SK-N-SH treated with all-trans-retinoic acid at 6 μM for 48 hours (cell line): ENCODE data around the gene PDZD4.

Experiments used
- ATAC-seq: fragments of 200-7000 bp; cut with Tn5 transposase; 3 replicates; pipeline ENCODE4 v1.9.1; 2020; ENCODE audit warnings: mild to moderate bottlenecking, moderate library complexity
- ARNTL ChIP-seq: fragments of 450-650 bp; formaldehyde crosslinking; IDR thresholded peaks from 2 replicates; pipeline ENCODE4 v1.5.0; 2020; ENCODE audit warnings: low read depth, mild to moderate bottlenecking, moderate library complexity, borderline replicate concordance
- CREB5 ChIP-seq: fragments of 250-450 bp; sonication (Bioruptor Pico); IDR thresholded peaks from 2 replicates; pipeline ENCODE4 v1.5.1; 2020; ENCODE audit warnings: low read depth, mild to moderate bottlenecking, moderate library complexity
- CSDC2 ChIP-seq: fragments of 250-450 bp; sonication (Bioruptor Pico); IDR thresholded peaks from 2 replicates; pipeline ENCODE4 v1.5.0; 2020; ENCODE audit warnings: mild to moderate bottlenecking, moderate library complexity
- CSRNP3 ChIP-seq: fragments of 250-450 bp; sonication (Bioruptor Pico); IDR thresholded peaks from 2 replicates; pipeline ENCODE4 v1.5.1; 2021; ENCODE audit warnings: mild to moderate bottlenecking, moderate library complexity
- GLIS3 ChIP-seq: fragments of 250-450 bp; sonication (Bioruptor Pico); IDR thresholded peaks from 2 replicates; pipeline ENCODE4 v1.5.0; 2020; ENCODE audit warnings: mild to moderate bottlenecking, moderate library complexity
- ISL1 ChIP-seq: fragments of 250-450 bp; sonication (Bioruptor Pico); IDR thresholded peaks from 2 replicates; pipeline ENCODE4 v2.1.2; 2022; ENCODE audit warnings: mild to moderate bottlenecking, moderate library complexity
- PPARA ChIP-seq: fragments of 250-450 bp; sonication (Bioruptor Pico); IDR thresholded peaks from 2 replicates; pipeline ENCODE4 v1.5.0; 2020; ENCODE audit warnings: mild to moderate bottlenecking, borderline replicate concordance
- RARB ChIP-seq: fragments of 250-450 bp; sonication (Bioruptor Pico); IDR thresholded peaks from 2 replicates; pipeline ENCODE4 v1.8.0; 2021; ENCODE audit warnings: mild to moderate bottlenecking, moderate library complexity
- SNAI2 ChIP-seq: fragments of 250-450 bp; sonication (Bioruptor Pico); IDR thresholded peaks from 2 replicates; pipeline ENCODE4 v1.5.0; 2020; ENCODE audit warnings: mild to moderate bottlenecking, moderate library complexity
- TCF4 ChIP-seq: fragments of 250-450 bp; sonication (Bioruptor Pico); IDR thresholded peaks from 2 replicates; pipeline ENCODE4 v1.8.0; 2021; ENCODE audit warnings: mild to moderate bottlenecking, moderate library complexity, borderline replicate concordance
- TOX ChIP-seq: fragments of 250-450 bp; sonication (Bioruptor Pico); IDR thresholded peaks from 2 replicates; pipeline ENCODE4 v1.8.0; 2021; ENCODE audit warnings: mild to moderate bottlenecking, moderate library complexity, borderline replicate concordance
- TSHZ2 ChIP-seq: fragments of 250-450 bp; sonication (Bioruptor Pico); IDR thresholded peaks from 2 replicates; pipeline ENCODE4 v1.5.0; 2020; ENCODE audit warnings: mild to moderate bottlenecking, moderate library complexity
- ZC3H10 ChIP-seq: fragments of 250-450 bp; sonication (Bioruptor Pico); IDR thresholded peaks from 2 replicates; pipeline ENCODE4 v1.5.1; 2021; ENCODE audit warnings: mild to moderate bottlenecking, moderate library complexity
- ZFP3 ChIP-seq: fragments of 250-450 bp; sonication (Bioruptor Pico); IDR thresholded peaks from 2 replicates; pipeline ENCODE4 v1.5.0; 2020; ENCODE audit warnings: mild to moderate bottlenecking, moderate library complexity
- ZFP30 ChIP-seq: fragments of 450-650 bp; formaldehyde crosslinking; IDR thresholded peaks from 2 replicates; pipeline ENCODE4 v1.5.0; 2022; ENCODE audit warnings: mild to moderate bottlenecking, moderate library complexity
- ZNF565 ChIP-seq: fragments of 450-650 bp; formaldehyde crosslinking; conservative IDR thresholded peaks from 2 replicates; pipeline ENCODE4 v1.5.0; 2020; ENCODE audit warnings: low read depth, mild to moderate bottlenecking, moderate library complexity
- ZNF70 ChIP-seq: fragments of 450-650 bp; formaldehyde crosslinking; IDR thresholded peaks from 2 replicates; pipeline ENCODE4 v1.5.0; 2020; ENCODE audit warnings: mild to moderate bottlenecking, moderate library complexity
- TF ChIP-seq, protein P1 (sequence below): fragments of 250-450 bp; sonication (Bioruptor Pico); IDR thresholded peaks from 2 replicates; pipeline ENCODE4 v1.8.0; 2021; ENCODE audit warnings: low read depth, mild to moderate bottlenecking, moderate library complexity, borderline replicate concordance
- TF ChIP-seq, protein P2 (sequence below): fragments of 250-450 bp; sonication (Bioruptor Pico); IDR thresholded peaks from 2 replicates; pipeline ENCODE4 v1.8.0; 2020; ENCODE audit warnings: mild to moderate bottlenecking, moderate library complexity, borderline replicate concordance

Gene PDZD4

DNA sequence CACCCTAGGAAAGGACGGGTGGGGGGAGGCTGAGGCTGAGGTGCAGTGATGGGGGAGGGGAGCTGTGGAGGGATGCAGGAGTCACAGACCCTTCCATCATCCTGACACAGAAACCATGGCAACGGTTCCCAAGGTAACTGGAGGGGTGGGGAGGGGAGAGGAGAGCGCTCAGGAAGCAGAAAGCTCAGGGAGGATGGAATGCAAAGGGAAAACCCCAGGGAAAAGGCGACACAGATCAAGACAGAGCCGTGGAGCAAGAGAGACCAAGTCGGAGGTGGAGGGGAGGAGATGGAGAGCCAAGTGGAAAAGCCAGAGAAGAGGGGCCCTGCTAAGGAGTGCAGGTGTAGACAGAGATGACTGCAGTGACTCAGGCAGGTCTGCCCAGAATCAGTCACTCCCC lies 41.1 kb upstream of the PDZD4 start:
- ATAC-seq = no peak
- no peak for TF ChIP-seq TCF4
- TF ChIP-seq ARNTL (CRISPR knock-in tag) = no peak
- TF ChIP-seq ZNF70 = no peak
- no peak for TF ChIP-seq CREB5 (CRISPR knock-in tag)
- TF ChIP-seq, protein P1, sequence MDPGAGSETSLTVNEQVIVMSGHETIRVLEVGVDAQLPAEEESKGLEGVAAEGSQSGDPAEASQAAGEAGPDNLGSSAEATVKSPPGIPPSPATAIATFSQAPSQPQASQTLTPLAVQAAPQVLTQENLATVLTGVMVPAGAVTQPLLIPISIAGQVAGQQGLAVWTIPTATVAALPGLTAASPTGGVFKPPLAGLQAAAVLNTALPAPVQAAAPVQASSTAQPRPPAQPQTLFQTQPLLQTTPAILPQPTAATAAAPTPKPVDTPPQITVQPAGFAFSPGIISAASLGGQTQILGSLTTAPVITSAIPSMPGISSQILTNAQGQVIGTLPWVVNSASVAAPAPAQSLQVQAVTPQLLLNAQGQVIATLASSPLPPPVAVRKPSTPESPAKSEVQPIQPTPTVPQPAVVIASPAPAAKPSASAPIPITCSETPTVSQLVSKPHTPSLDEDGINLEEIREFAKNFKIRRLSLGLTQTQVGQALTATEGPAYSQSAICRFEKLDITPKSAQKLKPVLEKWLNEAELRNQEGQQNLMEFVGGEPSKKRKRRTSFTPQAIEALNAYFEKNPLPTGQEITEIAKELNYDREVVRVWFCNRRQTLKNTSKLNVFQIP (CRISPR knock-in tag) = no peak
- no peak for TF ChIP-seq ZFP30 (CRISPR knock-in tag)
- TF ChIP-seq ISL1 (CRISPR knock-in tag) = no peak
- TF ChIP-seq CSDC2 (CRISPR knock-in tag) = no peak
- TF ChIP-seq, all 23 proteins: peak for 0

- TF ChIP-seq TCF4 (no peak), SNAI2 (CRISPR knock-in tag) (no peak), ZNF70 (no peak), CSDC2 (CRISPR knock-in tag) (no peak), TSHZ2 (CRISPR knock-in tag) (no peak), ZNF565 (no peak), PPARA (CRISPR knock-in tag) (no peak), GLIS3 (CRISPR knock-in tag) (no peak)
- ATAC-seq = no peak
These were observed 40.5 kb upstream of the PDZD4 start for GRCh38 chrX:153870791-153871360.

DNA sequence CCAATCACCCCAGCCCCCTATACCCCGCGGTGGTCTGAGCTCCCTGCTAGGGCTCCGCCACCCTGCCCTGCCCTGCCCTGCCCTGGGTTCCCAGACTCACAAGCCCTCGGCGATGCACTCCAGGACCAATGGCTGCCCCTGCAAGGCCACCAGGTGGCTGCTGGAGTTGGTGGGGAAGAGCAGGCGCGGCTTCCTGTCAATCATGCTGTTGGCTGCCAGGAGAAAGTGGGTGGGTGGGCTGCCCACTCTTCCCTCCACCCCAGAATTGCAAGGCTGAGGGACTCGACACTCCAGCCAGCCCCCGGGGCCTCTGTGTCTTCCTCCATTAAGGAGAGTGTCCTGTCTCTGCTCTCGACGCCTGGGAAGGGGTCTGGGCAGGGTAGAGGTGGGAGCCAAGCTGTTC lies 39.9 kb upstream of the PDZD4 start:
- no peak for ATAC-seq
- TF ChIP-seq ZC3H10 (CRISPR knock-in tag) = no peak
- TF ChIP-seq ZNF565 = no peak
- no peak for TF ChIP-seq GLIS3 (CRISPR knock-in tag)
- TF ChIP-seq PPARA (CRISPR knock-in tag) = no peak
- TF ChIP-seq CREB5 (CRISPR knock-in tag) = no peak
- TF ChIP-seq TCF4 = no peak
- no peak for TF ChIP-seq TOX (CRISPR knock-in tag)
- no peak for TF ChIP-seq TSHZ2 (CRISPR knock-in tag)
- TF ChIP-seq, protein P1 (CRISPR knock-in tag) = no peak
- no peak for TF ChIP-seq ZFP30 (CRISPR knock-in tag)
- no peak for TF ChIP-seq SNAI2 (CRISPR knock-in tag)
- no peak for TF ChIP-seq ISL1 (CRISPR knock-in tag)
- no peak for TF ChIP-seq ZFP3 (CRISPR knock-in tag)
- TF ChIP-seq RARB (CRISPR knock-in tag) = no peak
- no peak for TF ChIP-seq CSRNP3 (CRISPR knock-in tag)
- no peak for TF ChIP-seq ZNF70
- TF ChIP-seq, protein P2, sequence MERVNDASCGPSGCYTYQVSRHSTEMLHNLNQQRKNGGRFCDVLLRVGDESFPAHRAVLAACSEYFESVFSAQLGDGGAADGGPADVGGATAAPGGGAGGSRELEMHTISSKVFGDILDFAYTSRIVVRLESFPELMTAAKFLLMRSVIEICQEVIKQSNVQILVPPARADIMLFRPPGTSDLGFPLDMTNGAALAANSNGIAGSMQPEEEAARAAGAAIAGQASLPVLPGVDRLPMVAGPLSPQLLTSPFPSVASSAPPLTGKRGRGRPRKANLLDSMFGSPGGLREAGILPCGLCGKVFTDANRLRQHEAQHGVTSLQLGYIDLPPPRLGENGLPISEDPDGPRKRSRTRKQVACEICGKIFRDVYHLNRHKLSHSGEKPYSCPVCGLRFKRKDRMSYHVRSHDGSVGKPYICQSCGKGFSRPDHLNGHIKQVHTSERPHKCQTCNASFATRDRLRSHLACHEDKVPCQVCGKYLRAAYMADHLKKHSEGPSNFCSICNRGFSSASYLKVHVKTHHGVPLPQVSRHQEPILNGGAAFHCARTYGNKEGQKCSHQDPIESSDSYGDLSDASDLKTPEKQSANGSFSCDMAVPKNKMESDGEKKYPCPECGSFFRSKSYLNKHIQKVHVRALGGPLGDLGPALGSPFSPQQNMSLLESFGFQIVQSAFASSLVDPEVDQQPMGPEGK (CRISPR knock-in tag) = no peak
- no peak for TF ChIP-seq ARNTL (CRISPR knock-in tag)
